Measurements from ENCODE around the gene ANTXR2. TPM values are rescaled to one million over a fixed set of nuclear protein-coding genes. Genes with fewer than 3 reads are reported as not detected.

ANTXR2 gene
- total and polyA plus RNA-seq, 2 donors (not counting 3 experiments of a cell fraction or from before 2014, with no cell fraction given), result 6.6 to 64.6 TPM

- TF ChIP-seq POLR2A (IDR thresholded peaks at IDR 0.05; ENCODE audit: low read depth, low read length), result no peak
- no peaks in the 10 kb centered on the region for H3K36me3 ChIP-seq (ENCODE audit: control insufficient read depth in 2 of 2, extremely low read depth in 1 of 2, insufficient read depth in 2 of 2, low read length in 2 of 2)
- FAIRE-seq (no peak), DNase-seq (ENCODE audit: low read depth, low spot score) (no peak)
- no peaks in the 10 kb centered on the region for H3K4me1 ChIP-seq (ENCODE audit: control insufficient read depth, extremely low read depth, insufficient read depth, low read length)
- no peak overlapping the region for H2AFZ ChIP-seq (ENCODE audit: low read depth, low read length)
- POLR2A ChIA-PET, result no interaction called here
- intact Hi-C loops (cut with micrococcal nuclease) (no loop called here), dilution Hi-C loops (cut with MboI; ENCODE audit: extremely low pct_ligation_motif_present, low sequenced_read_pairs) (no loop called here)
- H3K4me3 ChIP-seq (replicated peaks in 1 of 3; ENCODE audit: insufficient read depth in 1 of 3, low read depth in 1 of 3, low read length in 3 of 3), result no peak overlapping the region
- no peaks in the 10 kb centered on the region for H3K27me3 ChIP-seq (ENCODE audit: control insufficient read depth in 2 of 2, insufficient read depth in 2 of 2, low read length in 2 of 2)
- H3K4me2 ChIP-seq (ENCODE audit: insufficient read depth, low read length), result no peak overlapping the region
- peaks cover 5% of the 10 kb centered on the region for H3K79me2 ChIP-seq (ENCODE audit: control insufficient read depth, insufficient read depth, low read length)
- no TSS peak for BruUV-seq (replicated peaks)
- no peak overlapping the region for H3K9ac ChIP-seq (replicated peaks; ENCODE audit: extremely low read depth, insufficient read depth, low read length)
- no peaks in the 10 kb centered on the region for H3K9me1 ChIP-seq (replicated peaks; ENCODE audit: control insufficient read depth, extremely low read depth, insufficient read depth, low read length)
- CTCF ChIA-PET, result interaction anchor here (0.8 kb wide), 1 partner anchor 17 kb away, joined by 3 read pairs; no protein-coding TSS in a partner anchor
- no peak overlapping the region for H3K27ac ChIP-seq (ENCODE audit: insufficient read depth, low read depth, low read length)
- H3K9me3 ChIP-seq (replicated peaks; ENCODE audit: control insufficient read depth, insufficient read depth, low read length), result no peaks in the 10 kb centered on the region
- H4K20me1 ChIP-seq (replicated peaks; ENCODE audit: control insufficient read depth, extremely low read depth, insufficient read depth, low read length), result no peaks in the 10 kb centered on the region
Measured at GRCh38 chr4:80043541-80043940, 29.5 kb downstream of the ANTXR2 start.

DNA sequence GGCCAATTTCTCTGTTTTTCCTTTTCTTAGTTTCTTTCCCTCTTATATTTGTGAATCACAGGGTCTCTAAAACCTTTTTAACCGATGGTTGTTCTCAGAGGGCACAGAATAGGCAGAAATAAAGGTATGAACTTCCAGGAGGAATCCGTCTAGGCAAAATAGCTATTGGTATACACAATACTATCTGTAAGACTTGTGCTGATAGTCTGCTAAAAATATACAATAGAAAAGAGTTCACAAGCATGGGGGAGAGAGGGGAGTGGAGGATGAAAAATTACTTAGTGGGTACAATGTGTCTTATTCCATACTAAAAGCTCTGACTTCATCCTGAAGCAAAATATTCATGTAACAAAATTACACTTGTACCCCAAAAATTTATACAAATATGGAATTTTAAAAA, 30.2 kb downstream of the ANTXR2 start:
- TF ChIP-seq MAX (IDR thresholded peaks at IDR 0.05; ENCODE audit: insufficient read depth, insufficient read length) (no peak), JUN (IDR thresholded peaks at IDR 0.05; ENCODE audit: borderline replicate concordance, insufficient read depth, insufficient read length, low read depth) (no peak), FOS (IDR thresholded peaks at IDR 0.05; ENCODE audit: borderline replicate concordance, insufficient read depth, low read length) (no peak), POLR2AphosphoS5 (IDR thresholded peaks at IDR 0.05; ENCODE audit: insufficient read depth, low read depth, low read length) (no peak), POLR2A (IDR thresholded peaks at IDR 0.05; ENCODE audit: low read depth, low read length) (no peak), EZH2 (IDR thresholded peaks at IDR 0.05; ENCODE audit: borderline replicate concordance, low read depth, low read length, severe bottlenecking) (no peak), GATA2 (IDR thresholded peaks at IDR 0.05; ENCODE audit: insufficient read depth, insufficient read length, low read depth, low read length) (no peak)
- no peaks in the 10 kb centered on the region for H3K9me1 ChIP-seq (replicated peaks; ENCODE audit: control insufficient read depth, extremely low read depth, insufficient read depth, low read length)
- H2AFZ ChIP-seq (ENCODE audit: low read depth, low read length), result no peak overlapping the region
- no peaks in the 10 kb centered on the region for H3K27me3 ChIP-seq (ENCODE audit: control insufficient read depth in 2 of 2, insufficient read depth in 2 of 2, low read length in 2 of 2)
- no peak overlapping the region for H3K4me3 ChIP-seq (replicated peaks in 1 of 3; ENCODE audit: insufficient read depth in 1 of 3, low read depth in 1 of 3, low read length in 3 of 3)
- H3K4me2 ChIP-seq (ENCODE audit: insufficient read depth, low read length), result no peak overlapping the region
- no peaks in the 10 kb centered on the region for H3K36me3 ChIP-seq (ENCODE audit: control insufficient read depth in 2 of 2, extremely low read depth in 1 of 2, insufficient read depth in 2 of 2, low read length in 2 of 2)
- H3K4me1 ChIP-seq (ENCODE audit: control insufficient read depth, extremely low read depth, insufficient read depth, low read length), result peaks cover 5% of the 10 kb centered on the region
- H4K20me1 ChIP-seq (replicated peaks; ENCODE audit: control insufficient read depth, extremely low read depth, insufficient read depth, low read length), result no peaks in the 10 kb centered on the region
- ChIA-PET POLR2A (no interaction called here), CTCF (interaction anchor here (0.8 kb wide), 2 partner anchors 14 to 18 kb away, joined by 3 read pairs; no protein-coding TSS in a partner anchor)
- no peaks in the 10 kb centered on the region for H3K9me3 ChIP-seq (replicated peaks; ENCODE audit: control insufficient read depth, insufficient read depth, low read length)
- peaks cover 7% of the 10 kb centered on the region for H3K79me2 ChIP-seq (ENCODE audit: control insufficient read depth, insufficient read depth, low read length)
- no peak for DNase-seq (ENCODE audit: low read depth, low spot score)
- intact Hi-C loops (cut with micrococcal nuclease) (no loop called here), dilution Hi-C loops (cut with MboI; ENCODE audit: extremely low pct_ligation_motif_present, low sequenced_read_pairs) (no loop called here)
- FAIRE-seq, result no peak
- no TSS peak for BruUV-seq (replicated peaks)
- no peak overlapping the region for H3K9ac ChIP-seq (replicated peaks; ENCODE audit: extremely low read depth, insufficient read depth, low read length)
- no peak overlapping the region for H3K27ac ChIP-seq (ENCODE audit: insufficient read depth, low read depth, low read length)

All from endothelial cell of umbilical vein (primary cell).